GM21515 (cell line): ENCODE results near the gene ZDHHC11B.
"Not testable (repeated sequence)": the region's sequence is repeated elsewhere in the genome, so short reads cannot be mapped to it uniquely, and the experiment has no call there.

Experiments
- ATAC-seq: cut with Tn5 transposase; IDR thresholded peaks from one replicate; pipeline ENCODE4 v1.9.1; 2021; ENCODE audit not compliant: unreplicated experiment

Gene ZDHHC11B

DNA sequence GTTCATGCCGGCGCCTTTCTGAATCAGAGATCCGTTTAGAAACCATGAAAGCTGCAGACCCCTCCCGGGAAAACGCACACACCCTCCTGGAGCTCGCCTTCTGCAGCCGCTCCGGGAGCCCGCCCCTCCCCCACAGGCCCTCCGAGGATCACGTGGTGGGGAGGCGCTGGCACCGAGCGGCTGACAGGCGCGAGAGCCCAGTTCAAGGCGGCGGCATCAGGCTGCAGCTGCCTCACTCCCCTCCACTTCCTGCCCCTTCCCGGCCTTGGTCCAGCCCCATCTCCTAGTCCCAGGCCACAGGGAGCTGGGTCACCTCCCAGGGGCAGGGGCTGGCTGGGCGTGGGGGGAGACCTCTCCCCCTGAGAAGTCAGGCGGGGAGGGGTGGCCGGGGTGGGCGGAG lies 93.5 kb downstream of the ZDHHC11B start:
- ATAC-seq = not testable (repeated sequence)

DNA sequence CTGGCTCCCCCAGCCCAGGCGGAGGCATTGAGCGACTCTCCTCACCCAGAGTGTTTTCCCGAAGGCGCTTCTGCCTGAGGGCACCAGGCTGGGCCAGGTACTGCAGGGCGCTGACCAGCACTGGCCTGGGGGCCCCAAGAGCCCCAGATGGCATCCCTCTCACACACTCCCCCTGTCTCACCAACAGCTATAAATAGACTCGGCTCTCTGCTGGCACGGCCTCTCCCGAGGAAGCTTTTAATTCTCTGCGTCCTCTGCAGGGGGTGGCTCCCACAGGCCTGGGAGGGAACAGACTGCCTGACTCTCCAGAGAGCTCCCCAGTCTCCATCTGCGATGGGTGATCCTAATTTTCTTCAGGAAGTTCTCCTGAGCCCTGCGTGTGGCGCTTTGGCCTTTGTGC lies 94.2 kb downstream of the ZDHHC11B start:
- ATAC-seq = not testable (repeated sequence)

DNA sequence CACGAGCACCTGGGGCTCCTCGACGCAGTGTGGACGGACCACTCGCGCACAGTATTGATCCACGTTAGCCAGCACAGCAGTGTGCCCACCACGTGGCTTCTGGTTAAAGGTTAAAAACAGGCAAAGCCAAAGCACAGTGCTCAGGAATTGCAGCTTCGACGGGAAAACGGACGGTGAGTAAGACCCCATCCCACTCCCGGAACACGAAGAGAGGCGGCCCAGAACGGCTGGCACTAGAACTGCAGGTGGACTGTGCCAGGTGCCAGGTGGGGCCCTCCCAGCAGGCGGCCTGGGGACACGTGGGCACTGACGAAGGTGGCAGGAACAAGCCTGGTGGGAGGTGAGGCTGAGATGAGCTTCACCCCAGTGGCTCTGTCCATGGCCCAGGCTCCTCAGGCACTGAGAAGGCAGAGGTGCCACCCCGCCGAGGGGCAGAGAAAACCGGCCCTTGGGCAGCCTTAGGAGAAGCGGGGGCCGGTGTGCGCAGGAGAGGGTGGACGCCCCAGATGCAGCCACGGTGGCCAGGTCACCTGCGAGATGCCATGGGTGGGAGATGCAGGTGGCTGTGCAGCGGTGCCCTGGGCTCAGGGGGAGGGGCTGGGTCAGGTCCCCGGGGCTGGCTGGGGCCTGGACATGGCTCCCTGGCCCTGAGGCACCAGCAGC lies 96.0 kb downstream of the ZDHHC11B start:
- not testable (repeated sequence) for ATAC-seq

DNA sequence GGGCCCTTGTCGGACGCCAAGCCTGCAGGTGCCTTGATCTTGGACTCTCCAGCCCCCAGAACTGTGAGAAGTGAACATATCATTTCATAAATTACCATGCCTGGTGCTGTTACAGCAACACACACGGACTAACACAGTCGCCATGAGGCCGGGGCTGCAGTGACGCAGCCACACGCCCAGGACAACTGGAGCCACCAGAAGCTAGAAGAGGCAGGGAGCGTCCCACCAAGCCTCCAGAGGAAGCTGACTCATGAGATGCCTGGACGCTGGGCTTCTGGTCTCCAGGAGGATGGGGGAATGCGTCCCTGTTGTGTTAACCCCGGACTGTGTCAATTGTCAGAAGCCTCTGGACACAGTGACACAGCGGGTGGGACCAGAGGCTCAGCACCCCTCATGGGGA lies 97.6 kb downstream of the ZDHHC11B start:
- ATAC-seq = not testable (repeated sequence)

DNA sequence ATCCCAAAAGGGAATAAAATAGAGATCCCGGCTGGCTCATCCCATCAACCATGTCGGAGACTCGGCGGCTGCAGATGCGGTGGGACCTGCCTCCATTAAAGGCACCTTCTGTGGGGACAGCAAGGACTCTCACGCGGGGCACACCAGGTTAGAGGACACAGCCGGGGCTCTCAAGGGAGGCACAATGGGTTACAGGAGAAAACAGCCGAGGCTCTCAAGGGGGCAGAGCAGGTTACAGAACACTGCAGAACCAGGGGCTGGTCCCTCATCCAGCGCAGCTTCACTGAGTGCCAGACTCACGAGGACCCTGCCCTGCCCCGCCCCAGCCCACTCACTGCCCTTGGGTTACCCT lies 98.4 kb downstream of the ZDHHC11B start:
- ATAC-seq = not testable (repeated sequence)

DNA sequence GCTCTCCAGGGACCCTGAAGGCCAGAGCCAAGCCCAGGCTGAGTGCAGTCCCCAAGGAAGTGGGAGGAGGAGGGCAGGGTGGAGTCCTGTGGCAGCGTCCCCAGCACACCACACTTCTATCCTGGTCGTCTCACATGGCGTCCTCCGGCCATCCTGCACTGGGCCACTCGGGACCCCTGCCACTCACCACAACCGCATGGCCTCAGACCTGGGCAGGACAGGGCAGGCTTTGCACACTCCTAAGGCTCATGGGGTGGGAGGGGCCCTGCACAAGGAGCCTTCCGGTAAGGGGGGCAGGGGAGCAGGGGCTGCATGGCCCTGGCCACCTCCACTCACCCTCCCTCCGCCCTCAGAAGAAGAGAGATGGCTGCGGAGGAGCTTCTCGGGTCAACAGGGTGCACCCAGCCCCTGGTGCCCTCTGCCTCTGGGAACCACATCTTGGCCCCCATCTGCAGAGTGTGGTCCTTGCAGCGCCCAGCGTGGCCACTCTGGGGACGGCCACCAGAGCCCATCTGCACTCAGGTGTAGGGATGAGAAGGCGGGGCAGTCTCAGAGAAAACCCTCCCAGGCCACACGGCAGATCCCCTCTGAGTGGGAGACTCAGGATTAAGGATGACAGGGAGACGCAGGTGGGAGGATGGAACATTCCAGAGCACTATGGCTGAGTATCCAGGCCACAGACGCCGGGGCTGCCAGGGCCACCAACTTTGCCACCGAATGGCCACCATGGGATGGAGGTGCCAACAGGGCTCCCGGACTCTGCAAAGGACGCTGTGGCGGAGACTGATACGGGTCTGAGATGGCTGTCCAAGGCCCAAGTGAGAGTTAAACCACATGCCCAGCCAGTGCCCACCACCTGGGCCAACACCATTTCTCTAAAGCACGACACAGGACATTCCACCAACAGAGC lies 99.0 kb downstream of the ZDHHC11B start:
- no peak for ATAC-seq

DNA sequence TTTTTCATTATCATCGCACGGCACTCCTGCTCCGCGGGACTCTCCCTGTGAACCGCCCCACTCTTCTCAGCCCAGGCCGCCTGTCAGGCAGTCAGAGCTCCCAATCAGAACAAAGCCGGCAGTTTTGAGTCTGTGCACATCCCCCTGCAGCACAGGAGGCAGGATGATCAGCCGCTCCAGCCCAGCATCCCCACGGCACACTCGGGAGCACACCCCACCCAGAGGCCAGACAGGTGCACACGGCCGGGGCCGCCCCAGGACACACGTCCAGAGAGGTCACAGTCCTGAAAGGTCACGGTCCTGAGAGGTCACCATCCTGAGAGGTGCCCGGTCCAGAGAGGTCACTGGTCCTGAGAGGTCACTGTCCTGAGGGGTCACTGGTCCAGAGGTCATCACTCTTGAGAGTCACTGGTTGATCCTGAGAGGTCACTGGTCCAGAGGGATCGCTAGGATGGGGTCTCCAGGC lies 99.7 kb downstream of the ZDHHC11B start:
- no peak for ATAC-seq

DNA sequence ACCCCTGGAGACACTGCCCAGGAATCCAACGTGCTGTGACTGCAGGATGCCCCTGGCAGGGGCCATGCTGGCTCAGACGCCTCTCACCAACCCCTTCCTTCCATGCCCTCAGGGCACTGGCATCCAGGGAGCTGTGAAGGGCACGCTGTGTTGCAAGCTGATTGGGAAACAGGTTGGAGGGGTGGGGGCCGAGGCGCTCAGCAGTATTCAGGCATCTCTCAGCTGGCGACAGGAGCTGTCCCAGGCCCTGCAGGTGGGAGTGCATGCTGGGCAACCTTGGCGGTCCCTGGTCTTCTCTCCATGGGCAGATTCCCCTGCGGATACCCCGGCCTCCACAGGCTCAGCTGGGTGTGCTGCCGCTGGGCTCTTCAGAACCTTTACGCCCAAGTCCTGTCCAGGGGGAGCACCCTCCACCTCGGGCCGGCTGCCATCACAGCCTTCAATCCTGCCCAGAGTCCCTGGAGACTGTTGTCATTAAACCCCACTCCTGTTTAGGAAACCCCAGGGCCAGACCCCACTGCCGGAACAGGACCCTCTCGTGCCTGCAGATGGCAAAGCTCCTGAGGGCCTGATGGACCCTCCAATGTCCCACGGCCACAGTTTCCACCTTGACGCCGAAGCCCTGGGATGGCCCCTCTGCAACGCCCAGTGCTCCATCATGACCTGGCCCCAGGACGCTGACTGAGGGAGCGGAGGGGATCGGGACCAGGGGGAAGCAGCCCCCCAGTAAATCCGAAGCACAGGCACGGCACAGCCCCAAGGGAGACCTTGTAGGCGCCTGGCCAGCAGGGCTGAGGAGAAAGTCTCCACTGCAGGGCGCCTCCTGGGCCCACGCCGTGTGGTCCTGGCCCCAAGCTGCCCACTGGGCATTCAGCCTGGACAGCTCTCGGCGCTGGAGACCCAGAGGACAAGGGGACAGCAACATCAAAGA lies 100.7 kb downstream of the ZDHHC11B start:
- no peak for ATAC-seq

DNA sequence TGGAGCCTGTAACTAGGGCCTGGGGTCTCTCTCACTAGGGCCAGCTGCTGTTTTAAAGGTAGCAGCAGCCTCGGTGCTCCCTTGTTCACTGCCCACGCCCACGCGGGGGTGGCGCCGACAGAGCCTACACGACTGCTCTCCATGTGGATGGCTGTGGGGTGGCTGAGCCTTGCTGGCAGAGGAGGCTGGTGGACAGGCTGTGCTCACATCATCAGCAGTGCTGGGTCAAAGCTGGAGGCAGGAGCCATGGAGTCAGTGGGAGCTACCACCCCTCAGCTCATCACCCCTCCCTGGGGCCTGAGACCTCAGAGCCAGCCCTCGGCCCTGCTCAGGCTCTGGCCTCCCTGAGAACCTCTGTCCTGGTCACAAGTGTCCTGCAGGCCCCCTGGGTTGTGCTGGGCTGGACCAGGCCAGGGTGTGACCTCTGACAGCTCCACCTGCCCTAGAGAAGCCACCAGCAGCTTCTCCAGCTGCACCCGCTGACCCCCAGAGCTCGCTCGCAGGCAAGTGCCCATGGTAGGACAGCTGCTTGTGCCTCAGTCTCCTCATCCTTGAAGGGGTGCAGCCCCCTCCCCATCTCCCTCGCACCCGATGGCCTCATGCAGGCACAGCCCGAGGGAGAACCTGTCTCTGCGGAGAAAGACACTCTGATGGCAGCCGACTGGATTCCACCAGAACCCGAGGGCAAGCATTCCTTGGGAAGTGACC lies 101.7 kb downstream of the ZDHHC11B start:
- ATAC-seq = not testable (repeated sequence)

DNA sequence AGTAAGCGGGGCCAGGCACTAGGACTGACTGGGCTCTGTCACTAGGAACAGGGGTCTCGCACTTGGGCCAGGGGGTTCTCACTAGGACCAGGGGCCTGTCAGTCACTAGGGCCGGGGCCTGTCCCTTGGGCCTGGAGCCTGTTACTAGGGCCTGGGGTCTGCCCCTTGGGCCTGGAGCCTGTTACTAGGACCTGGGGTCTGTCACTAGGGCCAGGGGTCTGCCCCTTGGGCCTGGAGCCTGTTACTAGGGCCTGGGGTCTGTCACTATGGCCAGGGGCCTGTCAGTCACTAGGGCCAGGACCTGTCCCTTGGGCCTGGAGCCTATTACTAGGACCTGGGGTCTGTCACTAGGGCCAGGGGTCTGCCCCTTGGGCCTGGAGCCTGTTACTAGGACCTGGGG lies 102.3 kb downstream of the ZDHHC11B start:
- ATAC-seq = not testable (repeated sequence)

DNA sequence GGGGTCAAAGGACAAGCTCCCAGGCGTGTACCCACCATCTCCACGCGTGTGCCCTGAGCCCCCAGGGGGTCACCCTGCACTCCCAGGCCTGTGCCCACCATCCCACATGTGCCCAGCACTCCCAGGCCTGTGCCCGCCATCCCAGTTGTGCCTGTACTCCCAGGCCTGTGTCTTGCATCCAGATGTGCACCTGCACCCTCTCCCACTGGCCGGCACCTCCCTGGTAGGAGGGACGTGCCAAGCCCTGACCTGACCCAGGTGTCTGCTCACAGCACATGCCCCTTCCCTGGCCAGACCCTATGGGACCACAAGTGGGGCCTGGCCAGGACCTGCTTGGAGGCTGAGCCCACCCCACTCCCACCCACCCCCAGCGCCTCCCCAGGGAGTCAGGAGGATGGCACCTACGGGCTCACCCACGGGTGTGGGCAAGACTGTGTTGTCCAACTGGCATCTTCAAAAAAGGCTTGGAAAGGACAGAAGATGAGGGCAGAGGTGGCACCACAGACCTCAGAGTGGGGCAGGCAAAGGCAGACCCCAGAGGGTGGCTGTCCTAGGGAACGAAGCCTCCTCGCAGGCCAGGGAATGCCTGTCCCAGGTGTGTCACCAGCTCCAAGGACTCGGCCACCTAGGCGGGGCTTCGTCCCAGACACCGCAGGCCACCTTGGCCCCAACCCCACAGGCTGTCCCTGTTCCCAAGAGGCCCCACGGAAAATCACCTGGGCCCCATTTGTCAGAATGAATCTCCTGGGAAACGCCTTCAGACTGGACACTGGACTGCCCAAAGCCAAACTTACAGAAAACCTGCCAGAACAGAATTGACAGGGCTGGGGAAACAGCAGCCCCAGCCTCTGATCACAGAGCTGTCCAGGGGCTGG lies 103.0 kb downstream of the ZDHHC11B start:
- ATAC-seq = not testable (repeated sequence)

DNA sequence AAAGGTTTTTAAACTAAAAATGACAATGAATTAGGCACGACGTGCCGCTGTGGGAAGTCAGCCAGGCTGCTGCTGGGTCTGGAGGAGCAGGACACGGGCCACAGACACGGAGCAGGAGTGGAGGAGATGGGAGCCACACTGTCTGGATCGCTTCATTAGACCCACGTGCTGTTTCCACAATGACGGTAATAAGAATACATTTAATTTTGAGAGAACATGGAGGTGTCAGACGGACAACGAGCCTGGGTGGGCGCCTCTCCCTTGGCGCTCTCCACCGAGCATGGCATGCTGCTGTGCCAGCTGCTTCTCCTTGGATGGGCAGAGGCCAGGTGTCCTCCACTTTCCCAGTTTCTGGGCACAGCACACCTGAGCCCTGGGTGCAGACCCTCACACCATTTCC lies 103.7 kb downstream of the ZDHHC11B start:
- ATAC-seq = not testable (repeated sequence)

DNA sequence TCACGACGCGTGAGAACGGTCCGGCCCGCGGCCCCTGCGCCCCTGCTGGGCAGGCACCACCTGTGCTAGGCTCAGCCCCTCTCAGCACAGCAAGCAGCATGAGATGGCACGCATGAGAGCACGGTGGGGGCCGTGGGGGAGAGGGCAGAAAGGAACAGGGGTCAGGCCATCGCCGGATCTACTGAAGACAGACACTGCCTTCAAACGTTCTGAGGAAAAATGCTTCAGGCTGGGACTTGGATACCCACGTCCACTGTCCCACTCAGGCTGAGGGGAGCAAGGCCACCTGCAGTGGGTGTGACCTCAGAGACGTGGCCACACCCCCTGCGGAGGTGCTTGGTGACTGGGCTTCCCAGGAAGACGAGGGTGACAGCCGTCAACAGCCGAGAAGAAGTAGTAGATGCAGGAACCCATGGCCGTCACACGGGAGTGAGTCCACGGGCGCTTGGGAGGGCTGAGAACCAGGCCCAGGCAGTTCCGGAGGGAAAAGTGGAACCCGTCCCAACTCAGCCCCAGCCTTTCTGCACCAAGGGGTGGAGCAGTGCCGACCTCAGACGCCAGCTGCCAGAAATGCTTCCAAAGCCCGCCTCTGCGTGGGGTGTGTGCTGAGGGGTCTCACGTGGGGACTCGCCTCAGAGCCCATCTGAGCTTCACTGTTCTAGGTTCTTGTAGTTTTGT lies 104.3 kb downstream of the ZDHHC11B start:
- ATAC-seq = not testable (repeated sequence)

DNA sequence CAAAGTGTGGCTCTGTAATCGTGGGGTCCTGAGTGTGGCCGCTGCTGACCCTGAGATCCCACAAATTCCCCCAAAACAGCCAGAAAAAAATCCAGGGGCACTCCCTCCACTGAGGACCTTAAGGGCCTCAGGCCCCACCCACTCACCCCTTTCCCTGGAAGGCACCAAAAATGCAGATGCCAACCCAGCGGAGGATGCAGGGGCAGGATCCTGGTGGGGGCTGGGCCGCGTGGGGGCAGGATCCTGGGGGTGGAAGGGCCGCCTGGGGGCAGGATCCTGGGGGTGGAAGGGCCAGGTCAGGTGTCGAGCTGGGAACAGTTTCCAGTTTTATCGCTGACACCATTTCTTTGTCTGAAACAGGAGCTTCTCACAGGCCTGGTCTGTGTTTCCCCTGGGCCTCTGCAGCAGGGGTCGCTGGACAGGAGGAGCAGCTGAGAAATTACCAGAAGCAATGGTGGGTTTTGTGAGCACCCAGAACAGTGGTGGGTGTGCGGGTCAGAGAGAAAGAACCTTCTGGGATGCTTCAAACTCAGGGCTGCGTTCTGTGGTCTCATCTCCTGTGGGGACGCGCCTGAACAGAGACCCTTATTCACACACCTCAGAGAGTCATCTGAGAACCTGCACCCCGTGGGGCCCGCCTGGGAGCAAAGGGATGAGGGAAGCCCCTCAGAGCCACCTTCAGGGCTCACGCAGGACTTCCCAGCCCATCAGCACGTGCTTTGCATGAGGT lies 105.2 kb downstream of the ZDHHC11B start:
- not testable (repeated sequence) for ATAC-seq

DNA sequence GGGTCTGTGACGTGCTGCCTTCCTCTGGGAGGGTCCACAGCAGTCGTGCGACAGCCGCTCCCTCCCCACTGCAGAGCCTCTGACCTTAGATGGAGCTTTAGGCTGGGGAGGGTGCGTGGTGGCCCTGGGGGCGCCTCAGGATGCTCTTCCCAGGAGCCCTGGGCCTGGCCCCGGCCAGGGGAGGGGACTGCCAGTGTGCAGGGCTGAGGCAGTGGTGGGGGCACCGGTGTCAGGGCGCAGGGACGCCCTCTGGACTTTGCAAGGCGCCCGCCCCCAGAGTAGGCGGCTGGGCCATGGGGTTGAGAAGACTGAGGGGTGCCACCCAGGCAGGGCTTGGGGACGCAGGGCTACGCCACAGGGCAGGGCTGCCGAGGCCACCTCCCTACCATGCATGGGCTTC lies 106.0 kb downstream of the ZDHHC11B start:
- not testable (repeated sequence) for ATAC-seq

DNA sequence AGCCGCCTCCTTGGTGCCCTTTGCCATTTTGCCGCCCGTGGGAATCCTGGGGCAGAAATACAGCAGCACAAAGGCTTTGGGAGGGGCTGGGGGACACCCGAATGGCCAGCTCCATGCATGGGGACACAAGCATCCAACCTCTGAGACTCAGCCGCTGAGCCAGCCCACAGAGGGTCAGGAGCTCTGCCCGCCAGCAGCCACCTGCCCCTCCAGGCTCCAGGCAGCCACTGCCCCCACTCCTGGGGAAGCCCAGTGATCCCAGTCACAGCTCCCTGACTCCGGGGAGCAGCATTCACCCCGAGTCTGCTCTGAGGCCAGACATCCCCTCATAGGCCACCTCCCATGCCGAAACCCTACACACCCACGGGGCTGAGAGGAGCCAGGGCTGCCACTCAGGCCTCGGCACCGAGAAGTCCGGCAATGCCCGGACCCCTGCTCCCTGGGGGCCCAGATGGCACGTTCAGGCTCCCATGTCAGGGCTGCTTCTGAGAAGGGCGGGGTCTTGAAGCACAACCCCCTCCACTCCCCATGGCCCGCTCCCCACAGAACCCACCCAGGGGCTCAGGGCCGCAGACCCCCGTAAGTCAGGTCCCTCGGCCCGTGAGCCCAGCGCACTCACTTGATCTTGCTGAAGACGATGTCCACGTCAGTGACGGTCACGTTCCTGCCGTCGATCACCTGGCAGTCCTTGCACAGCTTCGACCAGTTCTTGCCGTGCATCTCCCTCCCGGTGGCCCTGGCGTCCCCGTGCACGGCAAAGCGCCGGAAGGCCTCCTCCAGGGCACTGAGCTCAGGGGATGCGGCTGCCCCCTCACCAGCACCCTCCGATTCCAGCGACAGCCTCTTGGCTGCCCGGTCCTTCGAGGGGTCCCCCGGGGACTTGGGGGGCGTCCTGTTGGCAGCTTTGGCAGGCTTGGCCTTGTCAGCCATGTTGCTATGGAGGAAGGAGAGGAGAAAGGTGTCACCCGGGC lies 107.1 kb downstream of the ZDHHC11B start:
- no peak for ATAC-seq

DNA sequence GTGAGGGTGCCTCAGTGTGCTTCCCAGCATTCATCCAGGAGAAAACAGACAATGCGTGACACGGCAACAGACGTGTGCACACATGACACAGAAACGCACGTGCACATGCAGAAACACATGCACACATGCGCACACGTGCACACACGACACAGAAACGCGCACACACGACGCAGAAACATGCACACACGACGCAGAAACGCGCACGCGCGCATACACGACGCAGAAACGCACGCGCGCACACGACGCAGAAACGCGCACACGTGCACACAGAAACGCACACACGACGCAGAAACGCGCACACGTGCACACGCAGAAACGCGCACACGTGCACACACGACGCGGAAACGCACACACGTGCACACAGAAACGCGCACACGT lies 107.8 kb downstream of the ZDHHC11B start:
- no peak for ATAC-seq
